PC-3 (cell line): ENCODE data around the gene GPC5.

Source experiments
- EZH2 ChIP-seq: fragments of 300-600 bp; sonication (generic); IDR thresholded peaks from one replicate; pipeline ENCODE4 v1.6.1; 2017; ENCODE audit warnings: antibody characterized with exemption, mild to moderate bottlenecking, low read length; ENCODE audit not compliant: unreplicated experiment
- EZH2phosphoT487 ChIP-seq: fragments of 300-600 bp; sonication (generic); IDR thresholded peaks from 2 replicates; pipeline ENCODE4 v1.6.1; 2018; ENCODE audit warnings: mild to moderate bottlenecking, antibody characterized with exemption, low read length, borderline replicate concordance
- TF ChIP-seq, protein P1 (sequence below): fragments of 300-600 bp; sonication (generic); conservative IDR thresholded peaks from 2 replicates; pipeline ENCODE4 v1.5.1; 2017; ENCODE audit warnings: antibody characterized with exemption, low read depth, mild to moderate bottlenecking, low read length

DNA sequence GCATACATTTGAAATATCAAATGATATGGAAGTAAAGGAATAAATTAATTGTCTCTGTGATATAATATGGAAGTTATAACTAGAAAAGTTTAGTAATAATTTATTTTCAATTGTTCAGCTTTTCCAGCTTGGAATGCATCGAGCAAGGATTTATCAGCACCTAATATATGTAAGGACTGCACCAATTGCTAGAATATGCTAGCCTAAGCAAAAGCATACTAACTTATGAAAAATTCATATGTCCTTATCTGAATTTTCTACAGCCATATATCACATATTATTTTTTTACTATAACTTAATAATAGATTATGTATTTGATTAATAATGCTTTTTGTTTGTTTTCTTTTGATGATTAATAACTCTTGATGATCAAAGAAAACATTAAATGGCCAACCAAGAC is 979.0 kb downstream of the GPC5 start:
- TF ChIP-seq, protein P1, sequence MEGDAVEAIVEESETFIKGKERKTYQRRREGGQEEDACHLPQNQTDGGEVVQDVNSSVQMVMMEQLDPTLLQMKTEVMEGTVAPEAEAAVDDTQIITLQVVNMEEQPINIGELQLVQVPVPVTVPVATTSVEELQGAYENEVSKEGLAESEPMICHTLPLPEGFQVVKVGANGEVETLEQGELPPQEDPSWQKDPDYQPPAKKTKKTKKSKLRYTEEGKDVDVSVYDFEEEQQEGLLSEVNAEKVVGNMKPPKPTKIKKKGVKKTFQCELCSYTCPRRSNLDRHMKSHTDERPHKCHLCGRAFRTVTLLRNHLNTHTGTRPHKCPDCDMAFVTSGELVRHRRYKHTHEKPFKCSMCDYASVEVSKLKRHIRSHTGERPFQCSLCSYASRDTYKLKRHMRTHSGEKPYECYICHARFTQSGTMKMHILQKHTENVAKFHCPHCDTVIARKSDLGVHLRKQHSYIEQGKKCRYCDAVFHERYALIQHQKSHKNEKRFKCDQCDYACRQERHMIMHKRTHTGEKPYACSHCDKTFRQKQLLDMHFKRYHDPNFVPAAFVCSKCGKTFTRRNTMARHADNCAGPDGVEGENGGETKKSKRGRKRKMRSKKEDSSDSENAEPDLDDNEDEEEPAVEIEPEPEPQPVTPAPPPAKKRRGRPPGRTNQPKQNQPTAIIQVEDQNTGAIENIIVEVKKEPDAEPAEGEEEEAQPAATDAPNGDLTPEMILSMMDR = no peak
- TF ChIP-seq EZH2 (no peak), EZH2phosphoT487 (no peak)
